HG03139 (cell line): ENCODE results near the gene KCP.

Source experiments
- ATAC-seq: cut with Tn5 transposase; IDR thresholded peaks from one replicate; pipeline ENCODE4 v1.9.1; 2021; ENCODE audit not compliant: unreplicated experiment

The KCP gene

DNA sequence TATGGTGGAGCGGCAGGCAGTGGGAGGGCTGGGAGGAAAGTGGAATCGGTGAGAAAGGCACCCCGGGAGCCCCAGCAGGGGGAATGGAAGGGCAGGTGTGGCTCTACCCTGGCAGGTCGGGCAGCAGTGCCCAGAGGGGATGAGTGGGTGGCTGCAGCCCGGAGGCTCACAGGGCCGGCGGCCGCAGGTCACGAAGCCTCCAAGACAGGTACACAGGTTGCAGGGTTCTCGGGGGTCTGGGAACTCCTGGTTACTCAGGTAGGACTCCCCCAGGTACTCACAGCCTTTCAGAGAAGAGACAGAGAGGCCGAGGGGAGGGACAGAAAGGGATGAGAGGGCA is 21.8 kb downstream of the KCP start:
- ATAC-seq = no peak

DNA sequence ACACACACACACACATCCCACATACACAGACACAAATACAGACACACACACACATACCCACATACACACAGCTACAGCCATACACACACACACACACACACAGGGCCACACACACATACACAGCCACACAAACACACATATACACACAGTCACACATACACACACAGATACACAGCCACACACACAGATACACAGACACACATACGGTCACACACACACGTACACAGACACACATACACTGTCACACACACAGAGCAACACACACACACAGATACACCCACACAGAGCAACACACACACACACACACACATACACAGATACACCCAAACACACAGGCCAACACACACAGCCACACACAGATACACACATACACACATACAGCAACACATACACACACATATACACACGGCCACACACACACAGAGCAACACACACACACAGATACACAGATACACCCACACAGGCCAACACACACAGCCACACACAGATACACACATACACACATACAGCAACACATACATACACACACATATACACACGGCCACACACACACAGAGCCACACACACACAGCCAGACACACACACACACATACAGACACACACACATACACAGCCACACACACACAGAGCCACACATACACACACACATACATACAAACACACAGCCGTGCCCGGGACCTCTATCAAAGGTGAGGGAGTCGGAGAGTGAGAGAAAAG is 22.3 kb downstream of the KCP start:
- no peak for ATAC-seq

DNA sequence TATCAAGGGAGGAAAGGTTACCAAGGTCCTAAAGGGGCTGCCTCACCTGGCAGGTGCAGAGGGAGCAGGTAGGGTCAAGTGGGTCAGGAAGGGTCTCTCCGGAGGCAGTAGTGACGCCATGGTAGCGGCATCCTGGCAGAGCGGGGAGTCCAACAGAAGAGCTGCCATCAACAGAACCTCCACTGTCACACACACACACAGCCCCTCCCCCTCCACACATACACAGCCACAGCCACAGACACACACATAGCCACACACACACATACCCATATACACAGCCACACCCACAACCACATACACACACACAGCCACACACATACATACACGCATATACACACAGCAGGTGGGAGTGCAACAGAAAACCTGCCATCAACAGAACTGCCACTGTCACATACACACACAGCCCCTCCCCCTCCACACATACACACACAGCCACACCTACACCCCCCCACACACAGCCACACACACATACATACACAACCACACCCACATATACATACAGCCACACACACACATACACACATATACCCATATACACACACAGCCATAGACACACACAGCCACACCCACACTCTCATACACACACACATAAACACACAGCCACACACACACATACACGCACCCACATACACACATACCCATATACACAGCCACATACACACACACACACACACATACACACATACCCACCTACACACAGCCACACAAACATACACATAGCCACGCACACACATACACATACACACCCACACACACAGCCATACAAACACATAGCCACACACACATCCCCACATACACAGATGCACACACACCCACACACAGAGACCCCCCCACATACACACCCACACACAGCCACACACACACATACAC is 23.1 kb downstream of the KCP start:
- ATAC-seq = no peak

DNA sequence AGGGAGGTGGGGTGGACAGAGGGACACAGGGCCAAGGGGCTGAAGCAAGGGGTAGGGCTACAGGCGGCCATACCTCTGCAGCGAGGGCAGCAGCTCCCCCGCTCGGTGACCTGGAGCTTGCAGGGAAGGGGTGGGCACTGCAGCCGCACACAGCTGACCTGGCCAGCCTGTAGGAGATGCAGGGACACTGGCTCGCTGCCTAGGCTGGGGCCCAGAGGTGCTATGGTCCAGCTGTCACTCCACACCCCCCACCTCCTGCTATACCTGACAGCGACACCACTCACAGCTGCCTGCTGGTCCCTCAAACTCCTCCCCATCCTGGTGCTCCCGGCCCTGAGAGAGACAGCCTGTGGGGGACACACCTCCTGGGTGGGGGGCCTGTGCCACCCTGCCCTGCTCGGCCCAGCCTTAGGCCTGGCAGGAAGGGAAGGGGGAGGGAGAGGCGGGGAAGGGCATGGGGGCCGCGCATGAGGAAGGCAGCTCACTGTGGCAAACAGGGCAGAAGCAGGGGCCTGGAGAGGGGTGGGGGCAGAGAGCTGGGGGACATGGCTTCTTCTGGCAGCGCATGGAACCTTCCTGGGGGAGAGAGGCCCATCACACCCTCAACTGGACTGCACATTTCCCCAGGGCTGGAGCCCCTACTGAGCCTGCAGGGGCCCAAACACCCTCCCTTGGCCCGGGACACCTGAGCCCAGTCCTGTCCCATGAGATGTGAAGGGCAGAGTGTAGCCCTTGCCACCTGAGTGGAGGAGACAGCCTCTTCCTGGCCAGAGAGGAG is 23.9 kb downstream of the KCP start:
- ATAC-seq = no peak

DNA sequence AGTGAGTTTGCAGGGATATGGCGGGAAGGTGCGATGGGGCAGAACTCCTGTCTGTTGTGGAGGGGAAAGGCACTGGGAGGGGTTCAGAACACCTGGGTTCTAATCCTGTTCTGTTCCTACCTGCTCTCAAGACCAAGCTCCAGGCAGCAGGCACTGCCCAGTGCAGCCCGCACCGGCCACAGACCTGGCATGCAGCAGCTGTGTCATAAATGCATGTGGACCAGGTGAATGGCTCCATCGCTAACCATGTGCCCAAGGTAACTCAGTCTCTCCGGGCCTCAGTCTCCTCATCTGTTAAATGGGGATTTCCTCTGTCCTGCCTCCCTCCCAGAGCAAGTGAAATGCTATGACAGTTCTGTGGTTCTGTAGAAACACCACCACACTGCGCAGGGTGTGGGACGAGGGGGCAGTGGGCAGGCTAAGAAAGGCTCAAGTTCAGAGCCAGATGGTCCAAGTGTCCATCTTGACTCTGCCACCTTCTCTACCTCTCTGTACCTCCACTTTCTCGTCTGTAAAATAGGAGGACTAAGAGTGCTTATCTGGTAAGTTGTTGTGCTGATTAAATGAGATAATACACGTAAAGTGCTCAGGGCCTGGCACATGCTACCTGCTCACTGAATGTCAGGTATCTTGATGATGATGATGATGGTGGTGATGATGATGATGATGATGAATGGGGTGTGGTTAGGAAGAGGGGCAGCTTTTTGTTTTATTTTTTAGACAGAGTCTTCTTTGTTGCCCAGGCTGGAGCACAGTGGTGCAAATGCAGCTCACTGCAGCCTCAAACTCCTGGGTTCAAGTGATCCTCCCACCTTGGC is 24.9 kb downstream of the KCP start:
- ATAC-seq = no peak

DNA sequence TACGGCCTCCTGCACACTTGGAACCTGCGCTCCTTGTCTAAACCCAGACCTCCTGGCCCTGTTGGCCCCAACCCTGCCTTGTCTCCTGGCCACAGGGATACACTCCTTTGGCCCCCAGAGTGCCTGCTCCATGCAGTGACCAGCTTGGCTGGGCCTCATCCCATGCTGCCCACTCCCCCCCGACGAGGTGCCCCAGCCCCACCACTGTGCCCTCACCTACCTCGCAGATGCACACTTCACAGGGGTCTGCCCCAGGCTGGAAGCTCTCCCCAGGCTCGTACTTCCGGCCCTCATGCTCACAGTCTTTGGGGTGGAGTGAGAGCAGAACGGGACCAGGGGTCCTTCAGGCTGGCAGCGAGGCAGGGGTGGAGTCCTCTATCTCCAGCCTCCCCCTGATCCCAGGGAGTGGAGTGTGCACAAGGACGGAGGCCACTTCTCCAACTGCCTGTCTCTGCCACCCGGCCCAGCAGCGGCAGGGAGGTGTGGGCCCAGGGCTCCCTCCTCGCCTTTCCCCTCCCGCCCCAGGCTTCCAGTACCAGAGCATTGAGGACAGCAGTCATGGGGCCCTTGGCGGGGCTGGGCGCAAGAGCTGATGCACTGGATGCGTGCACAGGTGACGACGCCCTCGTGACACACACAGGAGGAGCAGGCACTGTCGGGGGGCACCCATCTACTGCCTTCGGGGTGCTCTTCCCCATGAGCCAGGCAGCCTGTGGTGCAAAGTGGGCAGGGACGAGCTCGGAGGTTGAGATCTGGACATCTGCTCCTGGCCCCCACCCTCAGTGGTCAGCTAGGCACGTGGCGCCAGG is 25.7 kb downstream of the KCP start:
- ATAC-seq = no peak

DNA sequence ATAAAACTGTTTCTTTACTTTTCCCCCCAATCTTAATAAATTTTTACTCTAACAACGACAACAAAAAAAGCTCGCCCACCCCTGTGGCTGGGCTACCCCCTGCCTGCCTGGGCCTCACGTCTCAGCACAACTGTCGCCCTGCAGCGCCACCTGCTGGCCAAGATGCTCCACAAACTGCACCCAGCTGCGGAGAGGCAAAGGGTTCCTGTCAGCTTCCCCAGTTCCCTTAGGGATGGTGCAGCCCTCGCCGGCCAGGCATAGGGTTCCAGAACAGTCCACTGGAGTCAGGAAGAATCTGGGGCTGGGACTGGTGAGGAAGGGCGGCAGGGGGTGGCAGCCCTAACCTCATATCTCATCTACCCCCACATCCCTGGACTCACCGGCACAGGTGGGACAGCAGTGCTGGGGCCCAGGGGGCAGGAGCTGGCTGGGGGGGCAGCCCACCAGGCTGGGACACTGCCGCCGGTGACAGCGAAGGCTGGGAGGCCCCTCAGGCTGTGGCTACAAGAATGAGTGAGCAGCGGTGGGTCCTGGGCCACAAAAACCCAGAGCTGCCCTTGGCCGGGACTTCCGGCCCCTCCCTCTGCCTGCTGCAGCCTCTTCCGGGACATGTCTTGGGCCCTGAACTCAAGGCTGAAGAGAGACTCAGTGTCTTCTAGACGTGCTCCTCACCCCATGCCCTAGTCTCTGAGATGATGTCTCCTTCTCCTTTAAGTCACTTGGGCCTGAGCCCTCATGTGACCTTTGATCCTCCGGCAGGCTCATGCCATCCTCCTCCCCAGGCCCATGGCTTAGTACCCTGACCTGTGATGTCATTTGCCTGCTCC is 26.7 kb downstream of the KCP start:
- ATAC-seq = no peak

DNA sequence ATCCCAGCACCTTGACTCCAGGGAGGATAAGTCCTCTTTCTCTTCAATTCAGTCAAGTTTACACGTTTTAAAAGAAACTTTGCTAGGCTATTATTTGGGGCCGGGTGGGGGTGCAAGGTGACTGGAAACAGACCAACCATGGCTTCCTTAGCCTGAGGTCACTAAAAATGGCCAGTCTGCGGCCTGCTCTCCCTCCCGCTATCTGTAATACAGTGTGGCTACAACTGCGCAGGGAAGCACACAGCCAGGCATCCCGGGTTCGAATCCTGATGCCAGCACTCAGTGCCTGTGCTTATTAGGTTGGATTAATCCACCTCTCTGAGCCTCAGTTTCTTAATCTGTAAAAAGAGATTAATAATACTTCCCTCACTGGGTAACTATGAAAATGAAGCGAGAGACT is 28.4 kb downstream of the KCP start:
- ATAC-seq = no peak

DNA sequence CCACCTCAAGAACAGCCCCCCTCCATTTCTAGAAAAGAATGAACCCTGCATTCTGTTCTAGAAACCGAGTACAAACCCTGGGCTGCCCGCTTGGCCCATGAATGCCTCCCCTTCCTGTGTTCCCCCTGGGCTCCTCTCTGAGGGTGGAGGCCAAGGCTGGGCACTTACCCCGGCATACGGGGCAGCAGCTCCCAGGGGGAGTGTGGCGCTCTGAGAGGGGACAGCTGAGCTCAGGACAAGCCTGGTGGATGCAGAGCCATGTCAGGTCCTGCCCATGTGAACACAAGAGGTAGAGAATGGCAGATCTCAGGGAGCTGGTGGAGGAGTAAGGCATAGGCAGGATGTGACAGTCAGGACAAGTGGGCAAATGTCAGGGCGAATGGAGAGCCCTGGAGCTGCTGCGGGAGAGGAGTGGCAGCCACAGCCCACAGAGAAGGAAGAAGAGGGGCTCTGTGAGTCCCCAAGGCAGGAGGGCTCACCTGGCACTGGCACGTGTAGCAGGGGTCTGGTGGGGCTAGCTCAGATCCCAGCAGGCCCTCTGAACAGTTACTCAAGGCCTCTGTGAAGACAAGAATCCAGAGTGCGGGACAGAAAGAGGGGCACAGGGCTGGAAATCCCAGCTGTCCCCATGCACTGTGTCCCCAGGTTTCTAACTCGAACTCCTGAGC is 28.9 kb downstream of the KCP start:
- no peak for ATAC-seq

DNA sequence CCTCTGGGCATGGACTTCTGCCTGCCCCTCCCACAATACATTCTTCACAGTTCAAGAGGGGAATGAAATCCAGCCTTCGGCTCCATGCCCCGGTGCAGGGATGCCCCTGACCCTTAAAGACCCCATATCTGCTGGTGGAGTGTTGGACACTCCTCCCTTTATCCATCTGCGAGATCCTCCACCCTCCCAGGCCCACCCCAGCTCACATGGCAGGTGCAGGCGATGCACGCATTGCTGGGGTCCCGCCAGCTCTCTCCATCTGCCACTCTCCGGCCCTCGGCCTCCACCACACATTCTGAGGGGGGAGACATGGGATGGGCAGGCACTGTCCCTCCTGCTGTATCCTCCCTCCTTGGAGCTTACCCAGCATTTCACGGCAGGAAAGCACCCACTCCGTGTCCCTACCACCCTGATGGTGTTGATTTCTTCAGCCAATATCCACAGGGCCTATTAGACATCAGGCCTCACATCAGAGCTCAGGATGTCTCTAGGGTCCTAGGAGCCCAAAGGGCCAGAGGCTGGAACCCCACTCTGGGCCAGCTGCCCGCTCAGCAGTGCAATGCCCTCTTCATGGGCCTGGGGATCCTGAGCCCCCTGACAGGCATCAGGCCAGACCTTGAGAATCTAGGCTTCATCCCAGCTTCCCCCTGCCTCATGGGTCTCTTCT is 29.6 kb downstream of the KCP start:
- no peak for ATAC-seq

DNA sequence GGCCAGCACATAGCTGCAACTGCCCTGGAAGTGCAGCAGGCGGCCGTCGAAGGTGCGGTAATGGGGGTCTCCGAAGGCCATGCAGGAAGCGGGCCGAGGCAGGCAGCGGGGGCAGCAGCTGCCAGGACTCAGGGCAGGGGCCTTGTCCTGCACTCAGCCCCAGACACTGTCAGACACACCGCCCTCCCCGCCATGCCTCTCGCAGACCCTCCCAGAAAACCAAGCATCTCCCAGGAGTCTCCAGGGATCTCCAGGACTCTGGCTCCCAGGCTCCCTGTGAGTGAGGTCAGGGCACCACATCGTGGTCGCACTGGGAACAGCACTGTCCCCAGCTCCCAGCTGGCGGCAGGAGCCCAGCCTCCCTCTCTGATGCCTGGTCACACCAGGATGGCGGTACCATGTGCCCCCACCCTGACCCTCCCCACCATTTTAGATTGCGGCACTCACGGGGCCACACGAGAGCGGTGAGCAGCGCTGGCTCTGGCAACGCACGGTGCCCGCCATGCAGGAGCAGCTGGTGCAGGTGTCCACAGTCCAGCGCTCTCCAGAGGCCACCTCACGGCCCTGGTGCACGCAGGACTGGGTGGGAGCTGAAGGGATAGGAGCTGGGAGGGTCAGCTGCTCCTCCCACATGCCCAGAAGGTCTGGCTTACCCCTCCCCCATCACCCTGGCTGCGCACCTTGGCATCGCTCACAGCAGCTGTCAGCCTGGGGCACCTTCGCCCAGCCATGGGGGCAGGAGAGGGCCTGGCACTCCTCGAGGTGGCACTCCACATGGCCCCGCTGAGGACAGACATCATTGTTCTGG is 30.4 kb downstream of the KCP start:
- ATAC-seq = no peak

DNA sequence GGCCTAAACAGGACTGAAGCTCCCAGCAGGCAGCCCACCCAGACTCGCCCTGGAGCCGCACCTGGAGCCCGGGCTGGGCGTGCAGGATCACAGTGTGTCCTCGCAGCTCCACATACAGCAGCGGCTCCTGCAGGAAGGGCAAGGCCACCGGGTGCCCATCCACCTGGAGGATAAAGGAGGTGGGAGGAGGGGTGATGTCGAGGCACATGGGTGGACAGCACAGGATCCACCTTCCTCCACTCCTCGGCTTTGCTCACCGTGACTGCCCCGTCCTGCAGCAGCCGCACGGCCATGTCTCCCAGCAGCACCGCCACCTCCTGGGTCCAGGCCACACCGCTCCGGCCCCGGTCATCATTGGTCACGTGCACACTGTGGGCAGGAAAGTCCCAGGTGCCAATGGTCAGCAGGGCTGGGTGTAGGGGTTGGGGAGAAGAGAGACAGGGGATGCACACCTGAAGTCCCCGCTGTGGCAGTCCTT is 31.0 kb downstream of the KCP start:
- no peak for ATAC-seq

DNA sequence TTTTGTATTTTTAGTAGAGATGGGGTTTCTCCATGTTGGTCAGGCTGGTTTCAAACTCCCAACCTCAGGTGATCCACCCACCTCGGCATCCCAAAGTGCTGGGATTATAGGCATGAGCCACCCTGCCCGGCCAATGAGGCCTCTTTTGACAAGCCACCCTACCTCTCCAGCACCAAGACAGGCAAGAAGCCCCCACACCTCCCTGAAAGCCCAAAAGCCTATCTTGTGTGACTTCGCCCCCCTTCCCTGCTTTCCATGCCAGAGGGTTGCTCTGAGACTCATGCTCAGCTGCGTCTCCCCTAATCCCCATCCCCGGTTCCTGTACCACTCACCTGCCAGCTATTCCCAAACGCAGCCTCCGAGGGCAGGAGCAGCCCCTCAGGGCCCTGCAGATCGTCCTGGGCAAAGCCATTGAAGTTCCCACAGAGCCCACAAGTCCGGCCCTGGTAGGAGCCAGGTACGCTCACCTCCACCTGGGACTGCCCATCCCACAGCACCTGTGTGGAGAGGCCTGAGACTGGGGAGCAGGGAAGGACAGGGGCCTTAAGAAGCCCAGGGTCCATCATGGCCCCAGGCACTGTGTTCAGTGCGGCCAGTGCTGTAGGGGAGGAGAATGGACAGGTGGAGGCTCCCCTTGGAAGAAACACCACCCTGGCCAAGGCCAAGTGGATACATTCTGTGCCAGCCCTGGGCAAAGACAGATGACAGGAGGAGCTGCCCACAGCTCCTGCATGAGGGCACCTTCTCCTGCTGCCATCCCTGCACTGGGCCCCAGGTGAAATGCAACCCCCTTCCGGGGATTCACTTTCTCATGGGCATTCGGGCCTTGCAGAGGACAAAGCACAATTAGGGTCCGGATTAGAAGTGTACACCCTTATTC is 32.0 kb downstream of the KCP start:
- no peak for ATAC-seq

DNA sequence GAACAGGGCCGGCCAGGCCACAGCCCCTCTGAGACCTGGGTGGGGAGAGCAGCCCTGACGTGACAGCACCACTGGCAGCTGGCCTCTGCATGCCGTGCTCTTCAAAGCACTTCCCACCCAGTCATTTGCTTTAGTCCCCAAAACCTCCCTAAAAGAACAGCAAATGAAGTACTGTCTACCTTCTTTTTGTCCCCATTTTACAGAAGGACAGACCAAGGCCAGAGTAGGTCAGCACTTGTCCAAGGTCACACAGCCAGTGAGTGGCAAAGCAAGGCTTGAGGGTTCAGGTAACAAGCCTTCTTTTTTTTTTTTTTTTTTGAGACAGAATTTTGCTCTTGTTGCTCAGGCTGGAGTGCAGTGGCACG is 32.8 kb downstream of the KCP start:
- ATAC-seq = no peak

DNA sequence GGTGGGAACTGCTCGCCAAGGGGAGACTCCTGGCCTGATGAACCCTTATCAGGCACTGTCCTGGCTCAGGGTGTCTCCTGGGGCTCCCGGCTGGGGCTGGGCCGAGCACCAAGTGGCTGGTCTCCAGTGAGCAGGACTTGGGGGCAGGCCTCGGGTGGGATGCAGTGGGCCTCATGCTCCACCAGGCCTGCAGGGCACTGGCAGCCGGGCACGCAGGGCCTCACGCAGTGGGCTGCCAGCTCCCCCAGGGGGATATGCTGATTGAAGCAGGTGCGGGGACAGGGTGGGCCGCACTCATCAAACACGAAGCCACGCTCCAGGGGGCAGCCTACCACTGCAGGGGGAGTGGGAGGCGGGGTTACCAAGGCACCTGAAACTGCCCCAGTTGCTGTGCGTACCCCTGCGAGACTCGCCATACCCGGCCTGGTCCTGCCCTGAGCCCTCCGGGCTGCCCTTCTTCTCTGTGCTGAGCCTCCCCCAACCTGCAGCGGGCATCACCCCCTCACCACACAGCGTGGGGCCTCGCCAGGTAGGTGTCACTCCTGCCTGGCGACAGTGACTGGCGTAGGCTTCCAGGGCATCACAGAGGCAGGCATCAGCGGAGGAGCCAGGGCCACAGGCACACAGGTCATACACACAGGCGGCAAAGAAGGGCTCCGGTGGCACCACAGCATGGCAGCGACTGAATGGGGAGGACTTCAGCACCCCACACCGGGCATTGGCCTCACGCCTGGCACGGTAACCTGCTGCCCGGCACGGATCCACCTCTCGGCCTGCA is 33.3 kb downstream of the KCP start:
- no peak for ATAC-seq

DNA sequence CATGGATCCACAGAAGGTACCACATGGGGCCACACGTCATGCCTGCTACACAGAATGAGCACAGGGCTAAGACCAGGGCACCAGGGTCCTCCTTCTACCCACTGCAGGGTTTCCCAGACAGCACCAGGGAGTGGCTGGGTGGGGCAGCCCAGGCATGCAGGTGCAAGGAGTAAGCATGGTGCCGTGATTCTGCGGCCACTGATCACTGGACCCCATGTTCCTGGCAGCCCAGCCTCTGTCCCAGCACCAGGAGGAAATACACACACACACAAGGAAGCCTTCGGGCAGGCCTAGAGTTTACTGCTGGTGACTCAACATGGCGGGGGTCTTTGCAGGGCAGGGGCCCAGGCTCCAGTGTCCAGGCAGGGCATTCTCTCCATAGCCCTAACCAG is 33.9 kb downstream of the KCP start:
- no peak for ATAC-seq
